Erythroblast (primary cell): ENCODE results near the gene PGGHG.

Experiments
- DNase-seq, 2 experiments: peaks; one replicate each; lab custom pipeline; 2025; lab: John Stamatoyannopoulos, UW
- GATA1 ChIP-seq: IDR thresholded peaks from 2 replicates; pipeline ENCODE4 v1.6.1; 2011; ENCODE audit warnings: low read depth, mild to moderate bottlenecking, control low read depth, low read length, moderate library complexity
- POLR2A ChIP-seq: IDR thresholded peaks from 2 replicates; pipeline ENCODE4 v1.6.1; 2011; ENCODE audit warnings: mild to moderate bottlenecking, low read length

Gene PGGHG

DNA sequence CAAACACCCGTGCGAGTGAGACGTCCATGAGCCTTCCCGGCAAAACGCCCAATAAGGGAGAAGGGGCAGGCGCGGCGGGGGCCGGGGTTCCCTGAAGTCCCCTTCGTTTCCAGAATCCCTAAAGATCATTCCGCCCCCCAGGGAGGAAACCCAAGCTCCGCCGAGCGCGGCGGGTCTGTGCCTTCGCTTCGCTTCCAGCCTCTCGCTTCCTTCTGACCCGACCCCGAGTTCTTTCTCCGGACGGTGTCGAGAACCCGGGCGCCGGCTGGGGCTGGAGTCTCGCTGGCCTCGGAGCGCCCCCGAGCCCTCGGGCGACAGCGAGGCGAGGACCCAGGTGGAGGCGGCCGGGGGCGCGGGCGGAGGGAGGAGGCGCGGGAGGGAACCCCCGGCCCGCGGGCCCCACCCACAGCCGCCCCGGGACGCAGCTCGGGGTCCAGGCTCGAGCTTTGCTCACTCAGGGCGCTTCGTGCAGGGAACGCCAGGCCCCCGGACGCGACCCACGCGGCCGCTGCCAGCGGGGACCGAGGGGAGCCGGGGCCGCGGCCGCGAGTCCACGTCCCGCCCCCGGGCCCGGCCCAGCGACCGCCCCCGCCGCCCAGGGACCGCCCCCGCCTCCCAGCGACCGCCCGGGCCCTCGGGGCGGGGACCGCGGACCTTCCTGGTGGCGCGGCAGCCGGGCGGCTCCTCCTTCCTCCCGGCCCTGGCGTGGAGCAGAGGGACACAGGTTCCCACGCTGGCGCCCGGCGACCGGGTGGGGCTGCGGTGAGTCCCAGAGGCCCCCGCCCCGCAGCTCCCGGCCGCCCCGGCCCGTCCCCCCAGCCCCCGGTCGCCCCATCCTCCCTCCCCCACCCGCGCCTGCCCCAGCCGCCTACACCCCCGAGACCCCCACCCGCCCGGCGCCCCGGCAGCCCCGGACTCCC, at the start of gene PGGHG:
PGGHG (plus strand) TSS at position 649 of the 920 bp plus-strand sequence. CDS start 691 bp downstream, outside the sequence.
- peak; percentile 43 to 65 for DNase-seq
- TF ChIP-seq POLR2A (no peak), GATA1 (no peak)

DNA sequence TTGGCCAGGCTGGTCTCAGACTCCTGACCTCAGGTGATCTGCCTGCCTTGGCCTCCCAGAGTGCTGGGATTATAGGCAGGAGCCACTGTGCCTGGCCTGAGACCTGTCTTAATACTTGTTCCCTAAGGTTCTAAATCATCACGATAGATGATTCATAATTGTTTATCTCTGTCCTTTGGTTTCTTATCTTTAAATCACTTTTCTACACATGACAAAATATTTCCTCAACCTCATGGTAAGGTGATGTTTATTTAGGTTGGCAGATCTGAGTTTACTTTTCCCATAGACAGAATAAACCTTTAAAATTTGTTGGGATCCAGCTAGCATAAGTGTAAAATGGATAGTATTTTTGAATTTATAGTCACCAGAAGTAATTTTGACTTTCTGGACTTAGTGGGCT, 48.6 kb upstream of the PGGHG start:
- no peak for DNase-seq
- TF ChIP-seq POLR2A = no peak

DNA sequence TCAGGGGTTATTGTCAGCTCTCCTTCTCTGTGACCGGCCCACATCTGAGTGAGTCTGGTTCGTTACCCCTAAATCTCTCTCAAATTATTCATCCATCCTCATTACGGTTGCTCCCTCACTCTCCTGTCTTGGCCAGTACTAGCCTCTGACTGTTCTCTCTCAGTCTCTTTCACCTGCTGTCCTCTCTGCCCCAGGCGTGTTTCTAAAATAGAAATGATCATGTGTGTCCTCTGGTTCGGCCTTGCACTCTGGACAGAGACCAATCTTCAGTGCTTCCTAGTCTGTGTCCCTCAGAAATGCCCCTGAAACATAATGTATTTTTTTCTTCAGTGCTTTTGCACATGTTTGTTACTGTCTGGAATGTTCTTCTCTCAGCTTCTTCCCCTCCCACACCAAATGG, 47.3 kb upstream of the PGGHG start:
- TF ChIP-seq GATA1 = no peak
- no peak for TF ChIP-seq POLR2A
- no peak for DNase-seq

- TF ChIP-seq POLR2A (no peak), GATA1 (no peak)
- no peak for DNase-seq
These were observed 44.5 kb upstream of the PGGHG start for GRCh38 chr11:244376-244775.

- no peak for TF ChIP-seq GATA1
- no peak for TF ChIP-seq POLR2A
- no peak for DNase-seq
These were observed 39.9 kb upstream of the PGGHG start for GRCh38 chr11:249062-249461.

GRCh38 chr11:250274-250673, 38.7 kb upstream of the PGGHG start:
- DNase-seq = no peak
- TF ChIP-seq POLR2A (no peak), GATA1 (no peak)

DNA sequence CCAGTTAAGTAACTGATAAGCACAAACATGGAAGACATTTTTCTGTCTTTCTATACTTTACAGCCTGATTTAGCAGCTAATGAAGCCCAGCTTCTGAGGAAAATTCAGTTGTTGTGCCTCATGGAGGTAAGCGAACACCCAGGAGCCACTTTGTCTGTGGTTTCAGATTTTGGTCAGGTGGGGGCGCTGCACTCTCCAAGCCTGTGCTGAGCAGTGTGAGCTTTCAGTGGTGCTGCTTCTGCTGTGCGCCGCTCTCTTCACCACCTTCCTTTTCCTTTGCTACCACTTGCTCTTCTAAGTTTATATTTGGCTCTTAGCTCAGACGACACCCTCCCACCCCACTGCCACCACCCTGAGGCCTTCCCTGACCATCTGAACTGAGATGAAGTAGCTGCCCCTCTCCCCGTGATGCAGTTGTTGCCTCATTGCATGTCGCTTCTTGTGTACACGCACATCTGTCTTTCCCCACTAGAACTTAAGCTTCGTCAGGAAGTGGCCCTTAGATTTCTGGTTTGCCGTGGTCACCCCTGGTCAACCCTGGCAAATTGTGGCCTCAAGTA, 38.1 kb upstream of the PGGHG start:
- peak; percentile 64 to 75 for DNase-seq

DNA sequence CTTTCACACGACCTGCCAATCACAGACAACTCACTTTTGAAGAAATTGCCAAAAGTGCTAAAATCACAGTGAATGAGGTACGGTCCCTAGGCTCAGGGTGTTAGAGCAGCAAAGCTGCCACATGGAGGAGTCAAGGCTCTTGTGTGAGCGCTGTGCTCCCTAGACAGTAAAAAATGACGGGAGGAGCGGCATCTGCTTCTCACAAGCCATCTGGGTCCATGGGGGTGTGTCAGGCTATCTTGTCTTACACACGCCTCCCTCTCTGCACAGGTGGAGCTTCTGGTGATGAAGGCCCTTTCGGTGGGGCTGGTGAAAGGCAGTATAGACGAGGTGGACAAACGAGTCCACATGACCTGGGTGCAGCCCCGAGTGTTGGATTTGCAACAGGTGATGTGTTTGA, 37.4 kb upstream of the PGGHG start:
- no peak for TF ChIP-seq POLR2A
- TF ChIP-seq GATA1 = no peak
- DNase-seq = no peak

More for the DNA sequence above, 38.1 kb upstream of the PGGHG start:
- TF ChIP-seq GATA1 = no peak

DNA sequence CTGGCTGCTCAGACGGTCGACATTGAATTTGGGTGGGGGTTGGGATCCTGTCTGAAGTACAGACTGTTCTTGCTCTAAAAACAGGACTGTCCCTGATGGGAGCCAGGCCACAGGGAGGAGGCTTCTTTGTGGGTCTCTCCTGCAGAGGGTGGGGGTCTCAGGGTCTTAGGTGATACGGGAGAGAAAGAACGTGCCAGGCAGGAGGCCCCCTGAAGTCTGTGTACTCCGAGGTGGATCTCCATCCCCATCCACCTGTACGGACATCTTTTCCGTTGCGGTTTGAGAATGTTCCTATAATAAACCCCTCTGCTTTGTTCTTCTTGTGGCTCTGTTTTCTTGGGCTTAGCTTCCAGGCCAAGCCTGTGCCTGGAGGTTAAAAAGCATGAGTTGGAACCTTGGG, 36.3 kb upstream of the PGGHG start:
- TF ChIP-seq GATA1 (no peak), POLR2A (no peak)
- no peak for DNase-seq

DNA sequence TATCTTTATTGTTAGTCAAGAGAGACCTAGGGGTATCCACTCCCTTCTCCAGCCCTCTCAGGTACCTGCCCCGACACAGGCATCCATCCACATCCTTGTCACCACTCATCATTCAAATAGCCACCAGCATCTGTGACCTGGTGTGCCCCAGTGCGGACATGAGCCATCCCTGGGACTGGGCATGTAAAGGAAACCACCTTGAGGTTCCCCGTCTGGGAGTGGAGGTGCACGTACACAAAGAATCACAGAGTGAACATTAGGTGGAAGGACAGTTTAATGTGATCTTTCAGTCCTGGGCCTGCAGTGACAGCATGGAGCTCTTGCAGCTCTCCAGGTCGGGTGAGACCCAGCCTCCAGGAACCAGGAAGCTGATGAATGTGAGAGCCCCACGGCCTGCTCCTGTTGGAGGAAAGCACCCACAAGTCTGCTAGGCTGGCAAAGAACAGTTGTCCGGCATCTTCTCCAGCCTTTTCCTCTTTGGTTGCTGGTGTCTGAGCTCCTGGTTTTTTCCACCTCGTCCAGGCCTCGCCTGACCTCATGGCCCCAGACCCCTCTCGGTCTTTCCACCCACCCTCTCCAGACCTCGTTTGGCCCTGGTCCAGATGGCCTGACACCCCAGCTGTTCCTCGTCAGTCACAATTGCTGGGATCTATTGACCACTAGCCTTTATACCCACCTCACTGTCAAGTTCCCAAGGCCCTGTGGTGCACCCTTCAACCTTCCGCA, 35.6 kb upstream of the PGGHG start:
- TF ChIP-seq POLR2A (no peak), GATA1 (no peak)
- no peak for DNase-seq

DNA sequence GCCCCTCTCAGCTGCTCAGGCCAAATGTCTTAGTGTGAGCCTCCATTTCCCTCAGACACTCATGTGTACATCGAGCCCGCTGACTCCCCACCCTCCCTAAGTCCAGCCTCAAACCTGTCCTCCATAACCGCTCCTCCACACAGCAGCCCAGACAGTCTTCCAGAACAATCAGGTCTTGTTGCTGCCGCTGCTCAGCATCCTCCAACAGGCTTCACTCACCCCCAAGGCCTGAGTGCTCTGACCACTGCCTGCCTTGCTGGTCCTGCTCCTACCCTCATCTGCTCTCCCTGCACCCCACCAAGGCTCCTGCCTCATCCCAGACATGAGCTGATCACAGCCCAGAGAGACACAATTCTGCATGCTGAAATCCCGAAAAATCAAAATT, 35.0 kb upstream of the PGGHG start:
- TF ChIP-seq GATA1 = no peak
- no peak for TF ChIP-seq POLR2A
- DNase-seq = no peak

- TF ChIP-seq GATA1 (no peak), POLR2A (no peak)
- DNase-seq = peak in 1 of 2 experiments; percentile 76
These were observed 33.8 kb upstream of the PGGHG start for GRCh38 chr11:255176-255575.

DNA sequence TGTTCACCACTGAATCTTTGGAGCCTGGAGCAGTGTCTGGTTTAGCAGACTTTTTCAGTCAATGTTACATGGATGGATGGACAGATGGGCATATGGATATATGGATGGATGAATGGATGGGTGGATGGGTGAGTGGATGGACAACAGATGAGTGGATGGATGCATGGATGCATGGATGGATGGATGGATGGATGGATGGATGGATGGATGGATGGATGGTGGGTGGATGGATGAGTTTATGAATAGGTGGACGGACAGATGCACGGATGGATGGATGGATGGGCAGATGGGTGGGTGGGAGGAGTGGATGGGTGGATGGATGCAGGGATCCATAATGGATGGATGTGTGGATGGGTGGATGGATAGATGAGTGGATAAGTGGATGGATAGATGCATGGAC, 33.1 kb upstream of the PGGHG start:
- DNase-seq = no peak
- no peak for TF ChIP-seq GATA1
- TF ChIP-seq POLR2A = no peak
